ENCODE data around the gene GSTM5.
"Not testable (repeated sequence)": the region's sequence is repeated elsewhere in the genome, so short reads cannot be mapped to it uniquely, and the experiment has no call there.

The GSTM5 gene

GRCh38 chr1:109762821-109763645 is 51.0 kb downstream of the GSTM5 start:
- 93 to 98% methylated on average over 9 of the region's 11 CpGs for WGBS, 2 experiments (ENCODE audit: insufficient coverage in 2 of 2)
- Histone ChIP-seq H3K4me1 (ENCODE audit: control insufficient read depth, insufficient read depth, low read length, poor library complexity, severe bottlenecking) (no peaks in the 10 kb centered on the region), H3K27ac (ENCODE audit: low read depth, low read length, severe bottlenecking) (no peak overlapping the region), H3K36me3 (ENCODE audit: control insufficient read depth, insufficient read depth, low read length) (no peaks in the 10 kb centered on the region), H3K9me3 (ENCODE audit: control insufficient read depth, low read length) (no peaks in the 10 kb centered on the region), H3K4me3 (ENCODE audit: extremely low read depth, insufficient read depth, low read length, poor library complexity, severe bottlenecking) (no peak overlapping the region)

- no peak within 1 kb of the TSS for H3K4me3 ChIP-seq (ENCODE audit: extremely low read depth, insufficient read depth, low read length, poor library complexity, severe bottlenecking)
- WGBS, 2 experiments (ENCODE audit: insufficient coverage in 2 of 2), result 94 to 95% methylated on average over 8 to 9 of the region's 11 CpGs
Observed at GRCh38 chr1:109763646-109764415, 51.8 kb downstream of the GSTM5 start, which contains the start of gene EPS8L3. Gene EPS8L3, minus strand, starts transcription at chr1:109763923. Its CDS starts 2,174 bp downstream, at chr1:109761749.

GRCh38 chr1:109764561-109765482 is 52.8 kb downstream of the GSTM5 start:
- Histone ChIP-seq H3K4me1 (ENCODE audit: control insufficient read depth, insufficient read depth, low read length, poor library complexity, severe bottlenecking) (no peaks in the 10 kb centered on the region), H3K9me3 (ENCODE audit: control insufficient read depth, low read length) (no peaks in the 10 kb centered on the region), H3K27ac (ENCODE audit: low read depth, low read length, severe bottlenecking) (no peak overlapping the region), H3K36me3 (ENCODE audit: control insufficient read depth, insufficient read depth, low read length) (no peaks in the 10 kb centered on the region), H3K4me3 (ENCODE audit: extremely low read depth, insufficient read depth, low read length, poor library complexity, severe bottlenecking) (no peak overlapping the region)
- WGBS, 2 experiments (ENCODE audit: insufficient coverage in 2 of 2), result 95 to 98% methylated on average over 10 to 11 of the region's 13 CpGs

More at GRCh38 chr1:109763646-109764415, 51.8 kb downstream of the GSTM5 start, which contains the start of gene EPS8L3:
- Histone ChIP-seq H3K9me3 (ENCODE audit: control insufficient read depth, low read length) (no peaks in the 10 kb centered on the region), H3K27ac (ENCODE audit: low read depth, low read length, severe bottlenecking) (no peak within 1 kb of the TSS), H3K36me3 (ENCODE audit: control insufficient read depth, insufficient read depth, low read length) (no peaks in the 10 kb centered on the region), H3K4me1 (ENCODE audit: control insufficient read depth, insufficient read depth, low read length, poor library complexity, severe bottlenecking) (no peaks in the 10 kb centered on the region)

GRCh38 chr1:109765483-109765815 is 53.4 kb downstream of the GSTM5 start:
- WGBS, 2 experiments (ENCODE audit: insufficient coverage in 2 of 2), result 83 to 100% methylated on average over 2 to 4 of the region's 4 CpGs
- H3K9me3 ChIP-seq (ENCODE audit: control insufficient read depth, low read length), result no peaks in the 10 kb centered on the region
- H3K36me3 ChIP-seq (ENCODE audit: control insufficient read depth, insufficient read depth, low read length), result no peaks in the 10 kb centered on the region
- no peaks in the 10 kb centered on the region for H3K4me1 ChIP-seq (ENCODE audit: control insufficient read depth, insufficient read depth, low read length, poor library complexity, severe bottlenecking)
- no peak overlapping the region for H3K27ac ChIP-seq (ENCODE audit: low read depth, low read length, severe bottlenecking)
- no peak overlapping the region for H3K4me3 ChIP-seq (ENCODE audit: extremely low read depth, insufficient read depth, low read length, poor library complexity, severe bottlenecking)

GRCh38 chr1:109765896-109766615 is 54.0 kb downstream of the GSTM5 start:
- 67 to 86% methylated on average over 7 to 12 of the region's 13 CpGs for WGBS, 2 experiments (ENCODE audit: insufficient coverage in 2 of 2)
- Histone ChIP-seq H3K9me3 (ENCODE audit: control insufficient read depth, low read length) (no peaks in the 10 kb centered on the region), H3K36me3 (ENCODE audit: control insufficient read depth, insufficient read depth, low read length) (no peaks in the 10 kb centered on the region), H3K4me3 (ENCODE audit: extremely low read depth, insufficient read depth, low read length, poor library complexity, severe bottlenecking) (no peak overlapping the region), H3K4me1 (ENCODE audit: control insufficient read depth, insufficient read depth, low read length, poor library complexity, severe bottlenecking) (no peaks in the 10 kb centered on the region), H3K27ac (ENCODE audit: low read depth, low read length, severe bottlenecking) (no peak overlapping the region)

GRCh38 chr1:109766991-109767636 is 55.1 kb downstream of the GSTM5 start:
- H3K9me3 ChIP-seq (ENCODE audit: control insufficient read depth, low read length); H3K4me3 ChIP-seq (ENCODE audit: extremely low read depth, insufficient read depth, low read length, poor library complexity, severe bottlenecking); H3K36me3 ChIP-seq (ENCODE audit: control insufficient read depth, insufficient read depth, low read length); H3K27ac ChIP-seq (ENCODE audit: low read depth, low read length, severe bottlenecking); H3K4me1 ChIP-seq (ENCODE audit: control insufficient read depth, insufficient read depth, low read length, poor library complexity, severe bottlenecking): not testable (repeated sequence)
- 92 to 95% methylated on average over 15 of the region's 17 CpGs for WGBS, 2 experiments (ENCODE audit: insufficient coverage in 2 of 2)
